ENCODE results near the gene CARD8.
"Not testable (repeated sequence)": the region's sequence is repeated elsewhere in the genome, so short reads cannot be mapped to it uniquely, and the experiment has no call there.

The CARD8 gene

DNA sequence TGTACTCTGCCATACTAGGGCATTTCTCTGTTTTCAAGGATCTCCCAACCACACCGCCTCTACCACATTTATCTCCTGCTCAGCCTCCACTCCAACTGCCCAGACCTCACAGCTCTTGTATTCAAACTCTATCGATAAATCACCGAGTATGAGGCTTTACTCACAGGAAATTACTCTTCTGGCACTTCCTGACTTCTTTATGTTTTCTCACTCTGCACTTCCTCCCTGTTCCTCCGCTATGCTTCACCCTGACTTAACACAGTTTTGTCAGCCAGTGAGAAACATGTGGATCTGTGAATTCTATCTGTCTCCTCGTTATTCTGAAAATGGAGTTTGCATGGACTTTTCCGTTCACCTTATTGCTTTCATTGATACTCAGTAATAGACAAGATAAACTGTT lies 2.6 kb upstream of the CARD8 start:
- no peak for DNase-seq

DNA sequence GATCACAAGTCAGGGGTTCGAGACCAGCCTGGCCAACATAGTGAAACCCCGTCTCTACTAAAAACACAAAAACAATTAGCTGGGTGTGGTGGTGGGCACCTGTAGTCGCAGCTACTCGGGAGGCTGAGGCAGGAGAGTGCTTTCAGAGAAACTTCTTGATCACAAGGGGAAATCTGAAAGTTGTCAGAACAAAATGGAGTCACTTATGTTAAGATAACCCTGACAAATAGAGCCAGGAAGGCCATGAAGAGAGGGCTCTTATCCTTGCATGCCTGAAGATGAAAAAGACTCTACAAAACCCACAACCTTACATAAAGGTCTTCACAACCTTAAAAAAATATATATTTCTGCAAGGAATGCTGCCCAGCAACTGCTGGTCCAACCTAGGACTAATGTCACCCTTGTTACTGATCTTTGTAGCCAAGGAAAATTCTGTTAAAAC lies 1.2 kb downstream of the CARD8 start:
- DNase-seq = no peak

DNA sequence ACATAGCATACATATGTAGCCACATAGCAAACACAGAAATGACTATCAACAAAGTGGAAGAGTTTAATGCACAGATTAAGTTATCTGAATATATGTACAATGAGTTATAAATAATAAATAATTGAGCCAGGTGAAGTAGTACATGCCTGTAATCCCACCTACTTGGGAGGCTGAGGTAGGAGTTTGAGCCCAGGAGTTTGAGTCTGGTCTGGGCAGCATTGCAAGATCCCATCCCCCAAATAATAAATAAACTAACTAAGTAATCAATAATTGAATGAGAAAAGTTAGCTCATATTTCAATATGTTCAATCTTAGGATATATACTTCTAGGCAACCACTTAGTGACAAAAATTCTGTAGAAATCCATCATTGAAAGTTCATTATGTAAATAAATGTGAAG lies 1.7 kb downstream of the CARD8 start:
- no peak for DNase-seq

DNA sequence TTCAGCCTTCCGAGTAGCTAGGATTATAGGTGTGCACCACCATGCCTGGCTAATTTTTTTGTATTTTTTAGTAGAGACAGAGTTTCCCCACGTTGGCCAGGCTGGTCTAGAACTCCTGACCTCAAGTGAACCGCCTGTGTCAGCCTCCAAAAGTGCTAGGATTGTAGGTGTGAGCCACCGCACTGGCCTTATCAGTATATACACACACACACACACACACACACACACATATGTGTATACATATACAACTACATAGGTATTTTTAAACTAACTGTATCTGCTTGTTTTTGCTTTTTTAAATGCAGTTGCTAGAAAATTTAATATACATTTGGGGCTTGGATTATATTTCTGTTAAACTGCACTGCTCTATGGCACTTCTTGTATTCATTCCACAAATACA lies 3.1 kb downstream of the CARD8 start:
- no peak for DNase-seq

DNA sequence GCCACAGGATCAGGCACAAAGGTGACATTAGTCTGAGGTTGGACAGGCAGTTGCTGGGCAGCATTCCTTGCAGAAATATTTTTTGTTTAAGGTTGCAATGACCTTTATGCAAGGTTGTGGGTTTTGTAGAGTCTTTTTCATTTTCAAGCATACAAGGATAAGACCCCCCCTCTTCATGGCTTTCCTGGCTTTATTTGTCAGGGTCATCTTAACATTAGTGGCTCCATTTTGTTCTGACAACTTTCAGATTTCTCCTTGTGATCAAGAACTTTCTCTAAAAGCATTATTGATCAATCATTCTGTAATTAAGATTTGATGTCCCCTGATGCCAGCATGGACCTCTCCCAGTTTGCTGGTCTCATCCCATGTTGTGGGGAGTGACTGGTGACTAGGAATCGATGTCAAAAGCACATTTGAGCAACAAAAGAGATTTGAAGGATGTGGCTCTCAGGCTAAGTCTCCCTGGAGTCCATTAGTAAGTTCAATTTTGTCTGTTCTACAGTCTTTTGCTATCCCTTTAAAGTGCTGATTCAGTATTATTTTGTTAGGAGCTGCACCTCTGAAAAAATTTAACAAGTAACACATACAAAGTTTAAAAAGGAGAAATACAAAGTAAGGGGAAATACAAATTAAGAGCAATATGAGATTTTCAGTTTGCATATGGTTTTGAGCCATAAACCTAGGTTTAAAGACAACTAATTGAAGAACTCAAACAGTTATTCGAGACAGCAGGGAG lies 5.3 kb downstream of the CARD8 start:
- no peak for DNase-seq

- DNase-seq = no peak
These were observed 6.2 kb downstream of the CARD8 start for GRCh38 chr19:48249502-48250014.

DNA sequence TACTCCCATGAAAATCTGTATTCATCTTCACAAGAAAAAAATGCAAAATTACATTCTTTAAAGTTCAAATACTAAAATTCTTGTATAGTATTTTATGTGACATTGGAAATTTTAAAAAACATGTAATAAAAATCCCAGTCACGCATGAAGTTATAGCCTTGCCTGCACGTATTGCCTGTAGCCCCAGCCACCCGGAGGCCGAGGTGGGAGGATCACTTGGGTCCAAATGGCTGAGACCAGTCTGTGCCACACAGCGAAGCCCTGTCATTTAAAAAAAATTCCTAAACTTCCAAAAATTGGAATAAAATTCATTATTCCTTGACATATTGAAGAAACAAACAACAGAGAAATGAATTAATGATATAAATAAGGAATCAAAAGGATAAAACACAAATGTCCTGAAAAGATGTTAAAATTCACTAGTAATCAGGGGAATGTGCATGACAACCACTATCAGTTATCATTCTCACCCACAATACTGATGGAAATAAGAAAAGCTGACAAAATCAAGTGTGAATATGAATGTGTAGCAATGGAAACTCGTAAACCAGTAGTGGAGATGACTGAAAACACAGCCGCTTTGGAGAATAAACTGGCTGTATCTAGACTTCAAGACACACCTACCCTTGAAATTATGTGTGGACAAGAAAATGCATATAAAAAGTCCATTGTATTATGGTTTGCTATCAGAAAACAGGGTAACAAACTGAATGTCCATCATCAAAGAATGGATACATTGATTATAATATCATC lies 7.5 kb downstream of the CARD8 start:
- DNase-seq = no peak

DNA sequence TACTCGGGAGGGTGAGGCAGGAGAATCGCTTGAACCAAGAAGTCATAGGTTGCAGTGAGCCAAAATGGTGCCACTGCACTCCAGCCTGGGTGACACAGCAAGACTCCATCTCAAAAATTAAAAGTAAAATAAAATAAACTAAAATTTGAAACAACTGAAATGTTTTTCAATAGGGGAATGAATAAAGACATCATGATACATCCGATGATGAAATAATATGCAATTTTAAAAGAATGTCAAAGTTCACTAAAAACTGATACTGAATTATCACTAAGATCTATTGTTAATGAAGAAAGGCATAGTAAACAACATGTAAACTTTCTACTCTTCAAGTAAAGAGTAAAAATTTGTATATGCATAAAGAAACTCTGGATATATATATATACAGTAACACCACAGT lies 8.5 kb downstream of the CARD8 start:
- no peak for DNase-seq

- no peak for DNase-seq
These were observed 9.6 kb downstream of the CARD8 start for GRCh38 chr19:48246101-48246500.

DNA sequence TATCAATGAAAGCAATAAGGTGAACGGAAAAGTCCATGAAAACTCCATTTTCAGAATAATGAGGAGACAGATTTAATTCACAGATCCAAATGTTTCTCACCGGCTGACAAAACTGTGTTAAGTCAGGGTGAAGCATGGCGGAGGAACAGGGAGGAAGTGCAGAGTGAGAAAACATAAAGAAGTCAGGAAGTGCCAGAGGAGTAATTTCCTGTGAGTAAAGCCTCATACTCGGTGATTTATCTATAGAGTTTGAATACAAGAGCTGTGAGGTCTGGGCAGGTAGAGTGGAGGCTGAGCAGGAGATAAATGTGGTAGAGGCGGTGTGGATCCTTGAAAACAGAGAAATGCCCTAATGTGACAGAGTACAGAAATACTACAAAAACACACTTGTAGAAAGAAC lies 11.4 kb downstream of the CARD8 start:
- no peak for DNase-seq

DNA sequence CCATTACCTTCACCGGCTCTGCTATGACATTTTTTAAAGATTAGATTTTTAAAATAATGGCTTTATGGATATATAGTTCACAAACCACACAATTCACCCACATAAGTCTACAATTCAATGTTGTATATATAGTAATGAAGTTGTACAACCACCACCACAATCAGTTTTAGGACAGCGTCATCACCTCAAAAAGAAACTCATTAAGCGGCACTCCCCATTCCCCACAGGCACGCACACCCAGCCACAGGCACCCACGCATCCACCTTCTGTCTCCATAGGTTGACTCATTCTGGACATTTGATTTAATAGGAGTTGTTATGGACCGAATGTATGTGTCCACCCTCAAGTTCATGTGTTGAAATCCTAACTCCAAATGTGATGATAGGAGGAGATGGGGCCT lies 13.9 kb downstream of the CARD8 start:
- not testable (repeated sequence) for DNase-seq

DNA sequence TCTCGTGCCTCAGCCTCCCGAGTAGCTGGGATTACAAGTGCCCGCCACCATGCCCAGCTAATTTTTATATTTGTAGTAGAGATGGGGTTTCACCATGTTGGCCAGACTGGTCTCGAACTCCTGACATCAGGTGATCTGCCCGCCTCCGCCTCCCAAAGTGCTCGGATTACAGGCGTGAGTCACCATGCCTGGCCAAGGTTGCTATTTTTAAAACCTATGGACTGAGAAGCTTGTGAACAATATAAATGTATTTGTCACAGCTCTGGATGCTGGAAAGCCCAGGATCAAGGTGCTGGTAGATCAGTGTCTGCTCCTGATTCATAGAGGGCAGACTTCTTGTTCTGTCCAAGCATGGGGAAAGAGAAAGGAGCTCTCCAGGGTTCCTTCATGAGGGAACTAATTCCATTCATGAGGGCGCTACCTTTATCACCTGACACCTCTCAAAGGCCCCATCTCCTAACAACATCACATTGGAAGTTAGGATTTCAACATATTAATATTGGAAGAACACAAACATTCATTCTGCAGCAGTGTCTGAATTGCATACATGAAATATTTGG lies 16.1 kb downstream of the CARD8 start:
- DNase-seq = no peak

- no peak for DNase-seq
These were observed 16.6 kb downstream of the CARD8 start for GRCh38 chr19:48239120-48239519.

- DNase-seq = no peak
These were observed 18.7 kb downstream of the CARD8 start for GRCh38 chr19:48237057-48237456.

- DNase-seq = no peak
These were observed 25.1 kb downstream of the CARD8 start for GRCh38 chr19:48230555-48231129.

GRCh38 chr19:48221628-48222027 lies 34.1 kb downstream of the CARD8 start:
- no peak for DNase-seq

GRCh38 chr19:48220784-48221183 lies 34.9 kb downstream of the CARD8 start:
- DNase-seq = not testable (repeated sequence)

- no peak for DNase-seq
These were observed 36.7 kb downstream of the CARD8 start for GRCh38 chr19:48218997-48219396.

DNA sequence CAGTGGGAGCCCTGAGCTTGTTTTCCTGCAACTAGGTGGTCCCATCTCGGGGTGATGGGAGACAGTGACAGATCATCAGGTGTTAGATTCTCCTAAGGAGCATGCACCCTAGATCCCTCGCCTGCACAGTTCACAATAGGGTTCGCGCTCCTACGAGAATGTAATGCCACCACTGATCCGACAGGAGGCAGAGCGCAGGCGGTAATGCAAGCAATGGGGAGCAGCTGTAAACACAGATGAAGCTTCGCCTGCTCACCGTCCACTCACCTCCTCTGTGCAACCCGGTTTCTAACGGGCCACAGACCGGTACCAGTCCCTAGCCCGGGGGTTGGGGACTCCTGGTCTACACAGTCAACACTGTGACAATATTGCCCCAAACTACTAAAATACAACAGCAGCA lies 38.8 kb downstream of the CARD8 start:
- DNase-seq = no peak

GRCh38 chr19:48213959-48214358 lies 41.8 kb downstream of the CARD8 start:
- no peak for DNase-seq

DNA sequence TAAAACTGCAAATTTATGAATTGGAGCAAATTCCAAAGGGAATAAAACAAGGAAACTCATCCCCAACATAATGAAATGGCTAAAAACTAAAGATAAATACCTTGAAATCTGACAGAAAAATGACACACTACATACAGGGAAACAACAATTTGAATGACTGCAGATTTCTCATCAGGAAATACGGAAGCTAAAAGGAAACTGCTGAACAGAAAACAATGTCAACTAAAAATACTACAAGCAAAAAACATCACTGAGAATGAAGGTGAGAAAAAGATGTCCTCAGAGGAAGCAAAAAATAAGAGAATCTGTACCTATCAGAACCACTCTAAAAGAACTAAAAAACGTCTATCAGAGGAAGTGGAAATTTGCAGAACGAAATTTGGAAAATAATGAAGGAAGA lies 45.7 kb downstream of the CARD8 start:
- DNase-seq = no peak

DNA sequence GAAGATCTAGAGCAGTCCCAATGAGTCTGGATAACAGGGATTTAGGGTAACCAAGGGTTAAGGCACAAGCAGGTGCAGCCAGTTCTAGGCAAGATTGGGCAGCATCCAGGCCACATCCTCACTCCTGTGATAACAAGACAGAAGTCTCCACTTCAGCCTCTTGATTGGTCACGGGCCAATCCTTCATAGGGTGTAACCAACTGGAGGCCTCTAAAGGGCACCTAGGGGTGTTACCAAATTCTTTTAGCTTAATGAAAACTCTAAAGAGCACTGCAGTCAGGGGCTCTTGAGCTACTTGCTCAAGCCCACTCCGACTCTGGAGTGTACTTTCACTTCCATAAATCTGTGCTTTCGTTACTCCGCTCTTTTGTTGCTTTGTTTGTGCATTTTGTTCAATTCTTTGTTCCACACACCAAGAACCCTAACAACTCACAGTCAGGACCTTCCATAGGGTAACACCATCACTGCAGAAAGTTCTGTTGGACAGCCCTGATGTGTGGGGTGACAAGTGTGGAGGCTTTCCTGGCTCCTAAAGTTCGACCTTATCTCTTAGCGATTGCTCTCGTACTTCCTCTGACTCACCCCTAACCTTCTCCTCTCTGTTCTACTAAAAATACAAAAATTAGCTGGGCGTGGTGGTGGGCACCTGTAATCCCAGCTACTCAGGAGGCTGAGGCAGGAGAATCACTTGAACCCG lies 49.2 kb downstream of the CARD8 start:
- DNase-seq = no peak
